D721Med (cell line): ENCODE results near the gene LNX1.

Source experiments
- DNase-seq: peaks from one replicate; pipeline ENCODE4 v3.0.0; 2011; ENCODE audit warnings: low spot score; ENCODE audit not compliant: insufficient read length
- FAIRE-seq: peaks from 2 replicates; lab custom pipeline; 2011; peaks lifted over from hg19 to GRCh38; lab: Jason Lieb, UNC
- CTCF ChIP-seq: IDR thresholded peaks from 2 replicates; pipeline ENCODE4 v1.5.1; 2012; ENCODE audit warnings: mild to moderate bottlenecking, control low read depth; ENCODE audit not compliant: insufficient read depth; ENCODE audit errors: missing control alignments

LNX1 gene

GRCh38 chr4:53552711-53553110 lies 38.6 kb downstream of the LNX1 start:
- FAIRE-seq = no peak

GRCh38 chr4:53551958-53552357 lies 39.3 kb downstream of the LNX1 start:
- no peak for TF ChIP-seq CTCF
- FAIRE-seq = no peak
- no peak for DNase-seq

More at GRCh38 chr4:53552711-53553110, 38.6 kb downstream of the LNX1 start:
- no peak for DNase-seq
- TF ChIP-seq CTCF = no peak

- FAIRE-seq = no peak
Observed at GRCh38 chr4:53551281-53551864, 39.9 kb downstream of the LNX1 start.

GRCh38 chr4:53548662-53549061 lies 42.6 kb downstream of the LNX1 start:
- FAIRE-seq = no peak
- TF ChIP-seq CTCF = no peak
- no peak for DNase-seq

More at GRCh38 chr4:53551281-53551864, 39.9 kb downstream of the LNX1 start:
- DNase-seq = no peak
- TF ChIP-seq CTCF = no peak

- DNase-seq (no peak), FAIRE-seq (no peak)
- no peak for TF ChIP-seq CTCF
Observed at GRCh38 chr4:53547983-53548382, 43.3 kb downstream of the LNX1 start.

- no peak for TF ChIP-seq CTCF
- DNase-seq (no peak), FAIRE-seq (no peak)
Observed at GRCh38 chr4:53545942-53546581, 45.2 kb downstream of the LNX1 start.

GRCh38 chr4:53545273-53545672 lies 46.0 kb downstream of the LNX1 start:
- no peak for FAIRE-seq
- no peak for DNase-seq
- no peak for TF ChIP-seq CTCF
